ENCODE measurements around the gene MYO10.

Gene MYO10

GRCh38 chr5:16808021-16808420 lies 128.1 kb downstream of the MYO10 start:
- no peak overlapping the region for H3K4me3 ChIP-seq (ENCODE audit: low read depth, low read length)
- TF ChIP-seq CTCF (IDR thresholded peaks at IDR 0.05; ENCODE audit: low read depth, low read length): no peak

- no peak for TF ChIP-seq CTCF (IDR thresholded peaks at IDR 0.05; ENCODE audit: low read depth, low read length)
These were observed 128.6 kb downstream of the MYO10 start for GRCh38 chr5:16807547-16807864.

GRCh38 chr5:16806711-16807546 lies 129.2 kb downstream of the MYO10 start:
- H3K4me3 ChIP-seq (ENCODE audit: low read depth, low read length): no peak overlapping the region
- no peak for TF ChIP-seq CTCF (IDR thresholded peaks at IDR 0.05; ENCODE audit: low read depth, low read length)

More at GRCh38 chr5:16807547-16807864, 128.6 kb downstream of the MYO10 start:
- no peak overlapping the region for H3K4me3 ChIP-seq (ENCODE audit: low read depth, low read length)

- no peak for TF ChIP-seq CTCF (IDR thresholded peaks at IDR 0.05; ENCODE audit: low read depth, low read length)
- no peak overlapping the region for H3K4me3 ChIP-seq (ENCODE audit: low read depth, low read length)
These were observed 130.6 kb downstream of the MYO10 start for GRCh38 chr5:16805486-16805885.

GRCh38 chr5:16803831-16804230 lies 132.3 kb downstream of the MYO10 start:
- no peak for TF ChIP-seq CTCF (IDR thresholded peaks at IDR 0.05; ENCODE audit: low read depth, low read length)
- H3K4me3 ChIP-seq (ENCODE audit: low read depth, low read length): no peak overlapping the region

GRCh38 chr5:16800477-16800876 lies 135.6 kb downstream of the MYO10 start:
- TF ChIP-seq CTCF (IDR thresholded peaks at IDR 0.05; ENCODE audit: low read depth, low read length): no peak
- no peak overlapping the region for H3K4me3 ChIP-seq (ENCODE audit: low read depth, low read length)

- no peak overlapping the region for H3K4me3 ChIP-seq (ENCODE audit: low read depth, low read length)
These were observed 136.3 kb downstream of the MYO10 start for GRCh38 chr5:16799796-16800195.

More at GRCh38 chr5:16799796-16800195, 136.3 kb downstream of the MYO10 start:
- TF ChIP-seq CTCF (IDR thresholded peaks at IDR 0.05; ENCODE audit: low read depth, low read length): no peak
